ENCODE results near the gene PCBD1.

PCBD1 gene

DNA sequence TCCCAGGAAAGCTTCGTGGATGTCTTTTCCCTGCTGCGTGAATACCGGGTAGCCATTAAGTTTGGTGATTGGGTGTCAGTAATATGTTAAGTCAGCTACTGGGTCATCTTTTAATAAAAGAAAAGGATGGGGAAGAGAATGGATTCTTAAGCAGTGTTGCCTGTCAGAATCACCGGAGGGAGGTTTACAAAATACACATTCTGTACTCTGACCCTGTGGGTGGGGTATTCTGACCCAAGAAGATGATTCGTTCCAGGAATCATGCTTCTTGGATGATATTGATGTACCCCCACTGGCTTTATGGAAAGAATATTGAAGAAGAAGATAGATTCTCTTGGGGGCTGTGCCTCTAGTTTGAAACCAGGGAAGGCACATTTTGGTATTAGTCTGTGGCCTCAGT lies 54.3 kb downstream of the PCBD1 start:
- no peak for DNase-seq (ENCODE audit: low read depth in 2 of 2)

DNA sequence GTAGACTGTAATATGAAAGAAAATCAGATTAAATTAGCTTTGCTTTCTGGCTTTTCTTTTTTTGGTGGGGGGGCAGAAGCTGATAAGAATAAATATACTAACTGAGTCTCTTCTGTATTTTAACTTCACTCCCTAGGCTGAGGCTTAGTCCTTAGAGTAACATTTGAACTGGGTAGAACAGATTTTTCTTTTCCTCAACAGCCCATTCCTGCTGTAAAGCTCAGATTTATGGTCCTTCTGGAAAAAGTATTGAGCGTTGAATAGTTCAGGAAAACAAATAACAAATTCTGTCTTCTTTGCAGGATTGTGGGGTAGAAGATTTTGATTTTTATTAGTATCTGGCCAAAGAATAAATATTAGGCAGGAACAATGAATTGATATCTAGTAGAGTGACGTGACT lies 54.8 kb downstream of the PCBD1 start:
- no peak for DNase-seq (ENCODE audit: low read depth in 2 of 2)
